Epithelial cell of esophagus (primary cell): ENCODE results near the gene FAM50B.

Experiments used
- DNase-seq: peaks from one replicate; pipeline ENCODE4 v3.0.0; 2010; ENCODE audit warnings: low read depth
- H3K4me3 ChIP-seq: 2 replicates; pipeline ENCODE4 v1.5.1; 2011; ENCODE audit warnings: mild to moderate bottlenecking, low read length, control low read depth
- TF ChIP-seq, protein P1 (sequence below): IDR thresholded peaks from 2 replicates; pipeline ENCODE4 v1.5.1; 2011; ENCODE audit warnings: low read depth, mild to moderate bottlenecking, low read length, control low read depth, inconsistent platforms; ENCODE audit not compliant: insufficient read depth; ENCODE audit errors: missing control alignments

FAM50B gene

DNA sequence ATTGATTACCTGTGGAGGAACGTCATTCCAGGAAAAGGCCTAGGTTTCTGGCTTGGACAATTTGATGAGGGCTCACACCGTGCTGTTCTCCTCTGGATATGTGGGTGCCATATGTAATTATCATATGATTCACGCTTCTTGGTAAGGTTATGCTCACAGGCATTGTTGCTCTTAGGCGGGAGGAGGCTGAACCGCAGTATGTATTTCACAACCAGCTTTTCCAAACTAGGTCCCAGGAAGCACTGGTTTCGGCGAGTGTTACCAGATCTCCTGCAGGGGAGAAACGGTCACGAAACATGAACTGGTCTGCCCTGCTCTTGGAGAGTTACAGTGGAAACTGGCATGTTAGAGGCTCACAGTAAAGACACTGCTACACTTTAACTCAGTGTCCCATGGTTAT, 793 bp upstream of the FAM50B start:
- TF ChIP-seq, protein P1, sequence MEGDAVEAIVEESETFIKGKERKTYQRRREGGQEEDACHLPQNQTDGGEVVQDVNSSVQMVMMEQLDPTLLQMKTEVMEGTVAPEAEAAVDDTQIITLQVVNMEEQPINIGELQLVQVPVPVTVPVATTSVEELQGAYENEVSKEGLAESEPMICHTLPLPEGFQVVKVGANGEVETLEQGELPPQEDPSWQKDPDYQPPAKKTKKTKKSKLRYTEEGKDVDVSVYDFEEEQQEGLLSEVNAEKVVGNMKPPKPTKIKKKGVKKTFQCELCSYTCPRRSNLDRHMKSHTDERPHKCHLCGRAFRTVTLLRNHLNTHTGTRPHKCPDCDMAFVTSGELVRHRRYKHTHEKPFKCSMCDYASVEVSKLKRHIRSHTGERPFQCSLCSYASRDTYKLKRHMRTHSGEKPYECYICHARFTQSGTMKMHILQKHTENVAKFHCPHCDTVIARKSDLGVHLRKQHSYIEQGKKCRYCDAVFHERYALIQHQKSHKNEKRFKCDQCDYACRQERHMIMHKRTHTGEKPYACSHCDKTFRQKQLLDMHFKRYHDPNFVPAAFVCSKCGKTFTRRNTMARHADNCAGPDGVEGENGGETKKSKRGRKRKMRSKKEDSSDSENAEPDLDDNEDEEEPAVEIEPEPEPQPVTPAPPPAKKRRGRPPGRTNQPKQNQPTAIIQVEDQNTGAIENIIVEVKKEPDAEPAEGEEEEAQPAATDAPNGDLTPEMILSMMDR: no peak
- peak overlapping the region; percentile 9 for H3K4me3 ChIP-seq
- DNase-seq: peak; percentile 35

DNA sequence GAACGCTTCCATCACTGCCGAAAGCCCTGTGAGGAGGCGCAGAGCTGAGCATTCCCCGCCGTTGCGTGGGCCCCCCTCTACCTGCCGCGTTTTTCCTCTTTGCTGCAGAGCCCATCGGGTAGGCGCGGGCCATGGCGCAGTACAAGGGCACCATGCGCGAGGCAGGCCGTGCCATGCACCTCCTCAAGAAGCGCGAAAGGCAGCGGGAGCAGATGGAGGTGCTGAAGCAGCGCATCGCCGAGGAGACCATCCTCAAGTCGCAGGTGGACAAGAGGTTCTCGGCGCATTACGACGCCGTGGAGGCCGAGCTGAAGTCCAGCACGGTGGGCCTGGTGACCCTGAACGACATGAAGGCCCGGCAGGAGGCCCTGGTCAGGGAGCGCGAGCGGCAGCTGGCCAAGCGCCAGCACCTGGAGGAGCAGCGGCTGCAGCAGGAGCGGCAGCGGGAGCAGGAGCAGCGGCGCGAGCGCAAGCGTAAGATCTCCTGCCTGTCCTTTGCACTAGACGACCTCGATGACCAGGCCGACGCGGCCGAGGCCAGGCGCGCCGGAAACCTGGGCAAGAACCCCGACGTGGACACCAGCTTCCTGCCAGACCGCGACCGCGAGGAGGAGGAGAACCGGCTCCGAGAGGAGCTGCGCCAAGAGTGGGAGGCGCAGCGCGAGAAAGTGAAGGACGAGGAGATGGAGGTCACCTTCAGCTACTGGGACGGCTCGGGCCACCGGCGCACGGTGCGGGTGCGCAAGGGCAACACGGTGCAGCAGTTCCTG, 693 bp downstream of the FAM50B start:
- DNase-seq: peak; percentile 14
- peak overlapping the region; percentile 65 for H3K4me3 ChIP-seq
- TF ChIP-seq, protein P1: no peak

DNA sequence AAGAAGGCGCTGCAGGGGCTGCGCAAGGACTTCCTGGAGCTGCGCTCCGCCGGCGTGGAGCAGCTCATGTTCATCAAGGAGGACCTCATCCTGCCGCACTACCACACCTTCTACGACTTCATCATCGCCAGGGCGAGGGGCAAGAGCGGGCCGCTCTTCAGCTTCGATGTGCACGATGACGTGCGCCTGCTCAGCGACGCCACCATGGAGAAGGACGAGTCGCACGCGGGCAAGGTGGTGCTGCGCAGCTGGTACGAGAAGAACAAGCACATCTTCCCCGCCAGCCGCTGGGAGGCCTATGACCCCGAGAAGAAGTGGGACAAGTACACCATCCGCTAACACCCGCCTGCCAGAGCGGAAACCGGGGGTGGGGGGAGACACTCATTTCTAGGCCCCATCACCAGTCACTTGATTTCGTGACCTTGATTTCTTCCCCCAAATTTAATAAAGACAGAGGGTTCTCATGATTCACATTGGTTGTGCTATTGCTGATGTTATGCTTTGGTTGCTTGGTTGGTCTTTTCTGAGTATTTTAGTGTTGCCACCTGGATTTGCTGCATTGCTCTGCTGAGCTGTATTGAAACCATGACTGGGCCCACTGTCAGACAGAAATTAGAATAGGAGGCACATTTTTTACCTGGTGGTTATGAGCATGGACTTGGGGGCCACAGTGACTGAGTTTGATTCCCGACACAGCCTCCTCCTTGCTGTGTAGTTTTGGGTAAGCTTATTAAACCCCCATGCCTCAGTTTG, 1.5 kb downstream of the FAM50B start:
- DNase-seq: no peak
- H3K4me3 ChIP-seq: no peak overlapping the region
- TF ChIP-seq, protein P1: no peak

DNA sequence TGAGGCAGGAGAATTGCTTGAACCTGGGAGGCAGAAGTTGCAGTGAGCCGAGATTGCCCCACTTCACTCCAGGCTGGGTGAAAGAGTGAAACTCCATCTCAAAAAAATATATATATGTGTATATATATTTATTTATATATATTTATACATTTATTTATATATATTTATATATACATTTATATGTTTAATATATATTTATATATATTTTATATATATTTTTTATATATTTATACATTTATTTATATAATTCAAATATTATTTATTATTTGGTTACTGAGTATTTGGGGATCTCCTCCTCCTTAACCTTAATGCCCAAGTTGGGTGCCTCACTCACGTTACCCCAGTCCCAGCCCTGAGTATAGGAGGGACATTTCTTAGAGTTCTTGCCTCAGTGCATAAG, 2.7 kb downstream of the FAM50B start:
- TF ChIP-seq, protein P1: no peak
- no peak for DNase-seq
- H3K4me3 ChIP-seq: no peak overlapping the region

DNA sequence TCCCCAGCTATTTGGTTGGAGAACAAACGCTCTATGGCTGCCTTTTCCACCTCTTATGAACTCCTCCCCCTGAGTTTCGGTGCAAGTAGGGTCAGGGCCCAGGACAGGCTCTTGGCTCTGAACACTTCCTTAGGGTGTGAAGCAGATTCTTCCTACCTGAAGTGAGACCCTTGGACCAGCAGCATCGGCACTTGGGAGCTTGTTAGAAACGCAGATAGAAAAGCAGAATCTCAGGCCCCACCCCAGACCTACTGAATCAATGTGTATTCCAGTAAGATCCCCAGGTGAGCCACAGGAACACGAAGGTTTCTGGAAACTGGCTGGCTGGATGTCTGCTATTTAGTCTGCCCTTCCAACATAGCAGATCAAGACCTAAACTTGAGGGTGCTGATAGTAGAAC, 3.2 kb downstream of the FAM50B start:
- TF ChIP-seq, protein P1: no peak
- no peak overlapping the region for H3K4me3 ChIP-seq
- DNase-seq: no peak

DNA sequence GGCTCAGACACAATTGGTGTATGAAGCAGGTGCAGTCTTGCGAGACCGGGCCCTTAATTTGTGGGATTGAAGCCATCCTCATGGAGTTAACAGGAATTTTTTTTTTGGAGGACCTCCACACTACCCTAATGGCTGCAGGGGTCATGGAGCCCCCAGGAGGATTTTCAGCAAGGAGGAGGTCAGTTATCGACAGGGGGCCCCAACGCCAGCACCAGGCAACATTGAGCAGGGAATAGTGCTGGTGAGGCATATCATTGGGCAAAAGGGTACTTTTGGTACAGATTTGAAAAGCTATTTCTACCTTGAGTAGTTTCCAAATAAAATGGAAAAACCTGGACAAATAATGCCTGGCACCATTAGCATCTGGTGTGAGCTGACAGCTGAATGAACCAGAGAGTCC, 6.7 kb downstream of the FAM50B start:
- no peak overlapping the region for H3K4me3 ChIP-seq
- TF ChIP-seq, protein P1: no peak
- no peak for DNase-seq
